ENCODE data around the gene DDX6.

GRCh38 chr11:118791111-118791960 is at the start of gene DDX6:
- peak; percentile 36 for TF ChIP-seq CTCF (IDR thresholded peaks at IDR 0.05)
- TF ChIP-seq EZH2 (IDR thresholded peaks at IDR 0.05): peak; percentile 50

All from neural progenitor cell (in vitro differentiated cells).